Activated B cell treated with CpG ODN at 0.5 μM for 24 hours (primary cell): ENCODE measurements around the gene ZNF618. TPM values are rescaled to one million over a fixed set of nuclear protein-coding genes. Genes with fewer than 3 reads are reported as not detected.

Experiments used
- ATAC-seq: fragments of 200-7000 bp; cut with Tn5 transposase; one replicate; pipeline ENCODE4 v1.10.0; 2021; ENCODE audit warnings: low read depth, mild to moderate bottlenecking, moderate library complexity
- CTCF ChIA-PET: fragments of 350-600 bp; sonication (Branson Sonifier 250); formaldehyde crosslinking; loops from one replicate; lab custom pipeline; 2021; ENCODE audit warnings: antibody characterized with exemption; lab: Charles Lee
- POLR2A ChIA-PET: fragments of 350-600 bp; sonication (Branson Sonifier 250); formaldehyde crosslinking; loops from one replicate; lab custom pipeline; 2021; ENCODE audit warnings: antibody characterized with exemption; lab: Charles Lee
- DNase-seq: peaks from one replicate; pipeline ENCODE4 v3.0.0; 2022
- H3K27ac Mint-ChIP-seq: one replicate; pipeline ENCODE4 v1.8.0; 2020; ENCODE audit warnings: mixed read lengths
- H3K27me3 Mint-ChIP-seq: one replicate; pipeline ENCODE4 v1.8.0; 2021; ENCODE audit warnings: mixed read lengths
- H3K36me3 Mint-ChIP-seq: one replicate; pipeline ENCODE4 v1.8.0; 2021; ENCODE audit warnings: low read depth, mixed read lengths
- H3K4me1 Mint-ChIP-seq: one replicate; pipeline ENCODE4 v1.8.0; 2021; ENCODE audit warnings: mixed read lengths
- H3K4me3 Mint-ChIP-seq: one replicate; pipeline ENCODE4 v1.8.0; 2020; ENCODE audit warnings: mild to moderate bottlenecking, mixed read lengths
- H3K9me3 Mint-ChIP-seq: one replicate; pipeline ENCODE4 v1.8.0; 2020; ENCODE audit warnings: mixed read lengths
- intact Hi-C: fragments of 100-400 bp; cut with micrococcal nuclease; formaldehyde crosslinking; loops from one replicate; pipeline ENCODE4 v1.15.1; 2024
- total RNA-seq: library from RNA; stranded (reverse); gene quantifications from 2 replicates; pipeline ENCODE4 v1.2.3, GENCODE V29; 2022
- TF ChIP-seq, protein P1 (sequence below): fragments of 200-600 bp; IDR thresholded peaks from one replicate; pipeline ENCODE4 v1.8.0; 2022; ENCODE audit warnings: antibody characterized with exemption, mild to moderate bottlenecking

Gene ZNF618
- total RNA-seq, 1 donor from 2014 or later, result 0.67 TPM

DNA sequence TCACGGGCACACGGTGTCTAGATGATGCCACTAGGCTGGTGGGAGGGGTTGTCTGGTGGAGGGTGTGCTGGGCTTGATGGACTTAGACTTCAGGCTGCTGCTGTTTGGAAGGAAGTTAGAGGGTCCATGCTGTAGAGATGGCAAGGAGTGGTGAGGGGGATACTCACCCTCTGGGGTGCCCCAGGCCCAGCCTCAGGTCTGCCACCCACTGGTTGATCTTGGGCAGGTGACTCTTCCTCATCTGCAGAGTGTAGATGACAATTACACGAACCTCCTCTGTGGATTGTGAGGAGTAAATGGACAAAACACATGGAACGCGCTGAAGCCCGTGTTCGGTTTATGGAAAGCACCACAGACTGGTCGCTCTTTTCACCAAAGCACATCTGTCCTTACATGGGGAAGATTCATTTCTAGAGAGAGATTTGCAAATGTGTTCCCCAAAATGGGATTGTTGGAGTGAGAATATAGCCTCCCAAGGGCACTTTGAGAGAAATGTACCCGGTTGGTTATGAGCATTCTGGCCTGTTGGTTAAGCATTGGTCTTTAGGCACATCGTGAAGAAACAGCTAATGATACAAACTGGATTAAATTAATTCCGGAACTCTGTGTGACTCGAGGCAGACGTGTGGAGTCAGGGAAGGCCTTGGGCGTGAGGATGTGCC is 58.2 kb downstream of the ZNF618 start:
- CTCF ChIA-PET, result no interaction called here
- DNase-seq, result no peak
- no peak overlapping the region for H3K27ac Mint-ChIP-seq

DNA sequence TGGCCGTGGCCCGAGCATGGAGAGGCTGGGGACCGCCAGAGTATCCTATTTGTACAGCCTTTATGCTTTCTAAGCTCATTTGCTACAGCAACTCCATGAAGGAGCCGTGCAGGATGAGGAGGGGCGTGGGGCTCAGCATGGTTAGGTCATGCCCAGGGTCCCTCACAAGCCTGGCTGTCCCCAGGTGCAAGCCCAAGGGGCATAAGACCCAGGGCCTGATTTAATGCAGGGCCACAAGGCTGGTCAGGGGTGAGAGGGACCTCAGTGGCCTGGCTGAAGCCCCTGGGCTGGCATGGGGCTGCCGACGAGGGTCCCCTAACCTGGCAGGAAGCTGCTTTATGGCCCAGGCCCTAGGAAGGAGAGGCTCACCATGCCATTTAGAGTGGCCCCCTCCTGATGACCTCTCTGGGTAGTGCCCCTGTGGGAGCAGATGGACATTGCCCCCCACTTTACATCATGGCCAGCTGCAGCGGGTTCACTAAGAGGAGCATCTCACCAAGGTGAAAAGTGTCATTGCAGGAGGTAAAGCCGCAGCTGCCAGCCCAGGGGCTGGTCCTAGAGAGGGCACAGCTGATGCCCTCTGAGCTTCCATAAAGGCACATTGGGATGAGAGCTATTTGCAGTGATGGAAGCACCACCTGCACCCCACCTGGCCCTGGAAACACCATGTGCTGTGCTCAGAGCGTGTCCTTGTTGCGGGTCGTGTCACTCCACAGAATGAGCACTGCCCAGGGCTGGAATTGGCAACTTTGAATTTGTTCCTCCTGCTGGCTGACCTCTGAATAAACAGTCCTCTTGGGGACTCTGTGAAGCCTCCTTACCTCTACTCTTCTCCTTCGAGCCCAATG is 58.9 kb downstream of the ZNF618 start:
- ChIA-PET POLR2A (no interaction called here), CTCF (no interaction called here)
- H3K4me1 Mint-ChIP-seq, result no peaks in the 10 kb centered on the region
- no peaks in the 10 kb centered on the region for H3K27me3 Mint-ChIP-seq
- H3K27ac Mint-ChIP-seq, result no peak overlapping the region
- intact Hi-C loops, result no loop called here
- ATAC-seq (no peak), DNase-seq (no peak)
- TF ChIP-seq, protein P1, sequence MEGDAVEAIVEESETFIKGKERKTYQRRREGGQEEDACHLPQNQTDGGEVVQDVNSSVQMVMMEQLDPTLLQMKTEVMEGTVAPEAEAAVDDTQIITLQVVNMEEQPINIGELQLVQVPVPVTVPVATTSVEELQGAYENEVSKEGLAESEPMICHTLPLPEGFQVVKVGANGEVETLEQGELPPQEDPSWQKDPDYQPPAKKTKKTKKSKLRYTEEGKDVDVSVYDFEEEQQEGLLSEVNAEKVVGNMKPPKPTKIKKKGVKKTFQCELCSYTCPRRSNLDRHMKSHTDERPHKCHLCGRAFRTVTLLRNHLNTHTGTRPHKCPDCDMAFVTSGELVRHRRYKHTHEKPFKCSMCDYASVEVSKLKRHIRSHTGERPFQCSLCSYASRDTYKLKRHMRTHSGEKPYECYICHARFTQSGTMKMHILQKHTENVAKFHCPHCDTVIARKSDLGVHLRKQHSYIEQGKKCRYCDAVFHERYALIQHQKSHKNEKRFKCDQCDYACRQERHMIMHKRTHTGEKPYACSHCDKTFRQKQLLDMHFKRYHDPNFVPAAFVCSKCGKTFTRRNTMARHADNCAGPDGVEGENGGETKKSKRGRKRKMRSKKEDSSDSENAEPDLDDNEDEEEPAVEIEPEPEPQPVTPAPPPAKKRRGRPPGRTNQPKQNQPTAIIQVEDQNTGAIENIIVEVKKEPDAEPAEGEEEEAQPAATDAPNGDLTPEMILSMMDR, result no peak
- H3K9me3 Mint-ChIP-seq, result no peaks in the 10 kb centered on the region
- H3K36me3 Mint-ChIP-seq, result no peaks in the 10 kb centered on the region
- H3K4me3 Mint-ChIP-seq, result no peak overlapping the region

More for the DNA sequence above, 58.2 kb downstream of the ZNF618 start:
- ATAC-seq, result no peak
- TF ChIP-seq, protein P1, result no peak
- H3K9me3 Mint-ChIP-seq, result peaks cover 2% of the 10 kb centered on the region
- POLR2A ChIA-PET, result no interaction called here
- no peak overlapping the region for H3K4me3 Mint-ChIP-seq
- intact Hi-C loops, result no loop called here
- H3K4me1 Mint-ChIP-seq, result no peaks in the 10 kb centered on the region
- H3K36me3 Mint-ChIP-seq, result peaks cover 1% of the 10 kb centered on the region
- H3K27me3 Mint-ChIP-seq, result peaks cover 1% of the 10 kb centered on the region

DNA sequence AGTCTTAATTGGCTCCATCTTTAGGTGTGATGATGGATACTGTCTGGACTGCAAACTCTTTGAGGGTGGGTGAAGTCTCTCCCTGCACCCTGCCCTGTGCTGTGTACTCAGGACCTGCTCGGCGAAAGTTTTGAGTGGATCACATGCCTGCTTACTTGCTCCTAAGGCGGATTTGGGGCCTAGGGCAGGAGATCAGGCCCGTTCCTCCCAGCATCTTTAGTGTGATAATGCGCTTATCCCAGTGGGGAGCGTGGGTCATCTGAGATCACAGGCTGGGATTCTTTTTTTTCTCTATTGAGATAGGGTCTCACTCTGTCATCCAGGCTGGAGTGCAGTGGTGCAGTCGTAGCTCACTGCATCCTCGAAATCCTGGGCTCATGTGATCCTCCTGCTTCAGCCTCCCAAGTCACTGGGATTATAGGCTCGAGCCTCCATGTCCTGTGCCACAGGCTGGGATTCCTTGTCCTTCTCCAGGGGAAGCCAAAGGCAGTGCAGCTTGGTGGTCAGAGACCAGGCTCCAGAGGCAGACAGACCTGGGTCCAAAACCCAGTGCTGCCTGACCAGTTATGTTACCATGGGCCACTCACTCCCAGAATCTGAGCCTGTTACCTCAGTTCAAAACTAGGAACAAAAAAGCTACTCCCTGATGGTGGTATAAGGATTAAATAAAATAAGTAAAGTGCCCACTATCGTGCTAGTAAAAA is 59.7 kb downstream of the ZNF618 start:
- DNase-seq, result no peak
- intact Hi-C loops, result no loop called here
- no peak for ATAC-seq
- peaks cover 3% of the 10 kb centered on the region for H3K9me3 Mint-ChIP-seq
- no peak overlapping the region for H3K27ac Mint-ChIP-seq
- H3K4me1 Mint-ChIP-seq, result no peaks in the 10 kb centered on the region
- no peaks in the 10 kb centered on the region for H3K27me3 Mint-ChIP-seq
- POLR2A ChIA-PET, result no interaction called here
- TF ChIP-seq, protein P1, result no peak
- CTCF ChIA-PET, result no interaction called here
- H3K4me3 Mint-ChIP-seq, result no peak overlapping the region
- H3K36me3 Mint-ChIP-seq, result no peaks in the 10 kb centered on the region

DNA sequence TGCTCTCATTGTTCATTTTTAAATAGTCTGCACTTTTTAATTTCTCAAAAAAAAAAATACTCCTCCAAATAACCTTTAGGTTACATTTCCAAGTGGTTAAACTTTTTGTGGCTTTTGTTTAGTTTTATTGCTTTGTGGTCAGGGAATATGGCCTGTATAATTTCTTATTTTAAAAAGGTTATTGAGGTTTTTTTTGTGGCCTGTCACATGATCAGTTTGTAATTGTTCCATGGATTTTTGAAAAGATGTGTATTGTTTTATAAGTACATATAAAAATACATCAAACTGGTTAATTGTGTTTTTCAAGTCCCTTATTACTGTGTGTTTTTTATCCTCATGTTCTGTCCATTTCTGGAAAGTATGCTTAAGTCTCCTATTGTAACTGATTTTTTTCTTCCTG is 64.0 kb downstream of the ZNF618 start:
- ChIA-PET POLR2A (no interaction called here), CTCF (no interaction called here)
- peaks cover 1% of the 10 kb centered on the region for H3K27me3 Mint-ChIP-seq
- peaks cover 4% of the 10 kb centered on the region for H3K9me3 Mint-ChIP-seq
- DNase-seq (no peak), ATAC-seq (no peak)
- H3K4me1 Mint-ChIP-seq, result no peaks in the 10 kb centered on the region
- no peak overlapping the region for H3K4me3 Mint-ChIP-seq
- H3K27ac Mint-ChIP-seq, result no peak overlapping the region
- intact Hi-C loops, result no loop called here
- TF ChIP-seq, protein P1, result no peak
- H3K36me3 Mint-ChIP-seq, result no peaks in the 10 kb centered on the region

DNA sequence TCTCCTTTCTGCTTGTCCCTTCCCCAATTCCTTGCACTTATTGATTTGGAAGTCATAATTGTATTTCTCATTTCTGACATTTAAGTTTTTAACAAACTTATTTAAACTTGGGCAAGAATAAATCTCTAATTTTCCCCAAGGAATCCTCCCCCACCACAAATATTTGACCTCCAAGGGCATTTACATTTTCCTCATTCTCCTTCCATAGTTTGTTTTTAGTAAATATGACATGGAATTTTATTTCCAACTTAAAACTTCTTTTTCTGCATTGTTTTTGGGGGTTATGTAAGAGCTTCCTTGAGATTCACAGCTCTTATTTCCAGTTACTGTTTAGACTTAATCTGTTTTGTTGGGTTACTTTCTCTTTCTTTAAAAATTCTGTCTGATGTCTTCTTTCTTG is 64.9 kb downstream of the ZNF618 start:
- TF ChIP-seq, protein P1, result no peak
- POLR2A ChIA-PET, result no interaction called here
- CTCF ChIA-PET, result no interaction called here
- peaks cover 4% of the 10 kb centered on the region for H3K9me3 Mint-ChIP-seq
- DNase-seq, result no peak
- ATAC-seq, result no peak
- no peak overlapping the region for H3K4me3 Mint-ChIP-seq
- H3K4me1 Mint-ChIP-seq, result no peaks in the 10 kb centered on the region
- H3K27ac Mint-ChIP-seq, result no peak overlapping the region
- H3K27me3 Mint-ChIP-seq, result peaks cover 4% of the 10 kb centered on the region
- intact Hi-C loops, result no loop called here
- no peaks in the 10 kb centered on the region for H3K36me3 Mint-ChIP-seq
